ENCODE results near the gene GPR15.

The GPR15 gene

GRCh38 chr3:98531622-98532274 lies at the start of gene GPR15:
TSS of gene GPR15 (plus strand) at chr3:98531978. CDS start at chr3:98532034, 56 bp downstream.
- DNase-seq (ENCODE audit: low spot score): no peak

GRCh38 chr3:98482717-98483482 lies 48.9 kb upstream of the GPR15 start:
- DNase-seq (ENCODE audit: low spot score): no peak

GRCh38 chr3:98483626-98484025 lies 48.2 kb upstream of the GPR15 start:
- no peak for DNase-seq (ENCODE audit: low spot score)

- DNase-seq (ENCODE audit: low spot score): no peak
These were observed 34.4 kb upstream of the GPR15 start, which contains the start of gene OR5K2 for GRCh38 chr3:98497381-98497780. TSS of gene OR5K2 (plus strand) at chr3:98497681. CDS start at chr3:98497681, 0 bp downstream.

GRCh38 chr3:98500019-98500418 lies 31.8 kb upstream of the GPR15 start:
- no peak for DNase-seq (ENCODE audit: low spot score)

GRCh38 chr3:98501270-98501669 lies 30.5 kb upstream of the GPR15 start:
- DNase-seq (ENCODE audit: low spot score): no peak

GRCh38 chr3:98501863-98502576 lies 29.8 kb upstream of the GPR15 start:
- DNase-seq (ENCODE audit: low spot score): no peak

GRCh38 chr3:98504539-98504938 lies 27.2 kb upstream of the GPR15 start:
- peak; percentile 6 for DNase-seq (ENCODE audit: low spot score)

- DNase-seq (ENCODE audit: low spot score): no peak
These were observed 23.2 kb upstream of the GPR15 start for GRCh38 chr3:98508582-98508981.

GRCh38 chr3:98512576-98512975 lies 19.2 kb upstream of the GPR15 start:
- DNase-seq (ENCODE audit: low spot score): no peak

GRCh38 chr3:98513091-98513511 lies 18.7 kb upstream of the GPR15 start:
- DNase-seq (ENCODE audit: low spot score): no peak

- DNase-seq (ENCODE audit: low spot score): no peak
These were observed 18.0 kb upstream of the GPR15 start for GRCh38 chr3:98513736-98514135.

- no peak for DNase-seq (ENCODE audit: low spot score)
These were observed 16.8 kb upstream of the GPR15 start for GRCh38 chr3:98514948-98515347.

GRCh38 chr3:98518816-98519215 lies 13.0 kb upstream of the GPR15 start:
- no peak for DNase-seq (ENCODE audit: low spot score)

- DNase-seq (ENCODE audit: low spot score): peak; percentile 20
These were observed 12.4 kb upstream of the GPR15 start for GRCh38 chr3:98519351-98519750.

GRCh38 chr3:98521897-98522543 lies 9.8 kb upstream of the GPR15 start:
- peak; percentile 50 for DNase-seq (ENCODE audit: low spot score)

GRCh38 chr3:98522544-98523281 lies 9.1 kb upstream of the GPR15 start, which contains the start of gene CLDND1:
TSS of gene CLDND1 (minus strand) at chr3:98522902. CDS start at chr3:98521424, 1,478 bp downstream.
- peak; percentile 96 for DNase-seq (ENCODE audit: low spot score)

GRCh38 chr3:98525494-98525893 lies 6.3 kb upstream of the GPR15 start:
- DNase-seq (ENCODE audit: low spot score): no peak

GRCh38 chr3:98528474-98529346 lies 3.1 kb upstream of the GPR15 start:
- DNase-seq (ENCODE audit: low spot score): no peak

- DNase-seq (ENCODE audit: low spot score): no peak
These were observed 1.8 kb upstream of the GPR15 start for GRCh38 chr3:98529856-98530459.

Measured in hepatic stellate cell (primary cell).